ENCODE data around the gene SLC43A1. TPM values are rescaled to one million over a fixed set of nuclear protein-coding genes. Genes with fewer than 3 reads are reported as not detected.

SLC43A1 gene
- total RNA-seq, 1 donor from 2014 or later, result 5.6 TPM

DNA sequence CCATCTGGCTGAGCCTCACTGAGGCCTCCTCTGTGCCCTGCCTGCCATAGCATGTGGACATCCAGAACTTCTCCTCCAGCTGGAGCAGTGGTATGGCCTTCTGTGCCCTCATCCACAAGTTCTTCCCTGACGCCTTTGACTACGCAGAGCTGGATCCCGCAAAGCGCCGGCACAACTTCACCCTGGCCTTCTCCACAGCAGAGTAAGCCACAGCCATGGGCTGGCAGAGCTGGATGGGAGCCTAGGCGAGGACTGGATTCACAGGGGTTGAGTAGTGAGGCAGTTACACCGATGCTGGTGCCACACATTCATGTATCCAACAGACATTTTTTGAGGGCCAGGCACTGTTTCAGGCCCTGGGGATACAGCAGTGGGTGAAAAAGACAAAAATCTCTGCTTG, 30.9 kb upstream of the SLC43A1 start:
- H3K9me3 Mint-ChIP-seq (ENCODE audit: low read depth), result no peaks in the 10 kb centered on the region
- H3K27me3 Mint-ChIP-seq (ENCODE audit: low read depth), result peaks cover 10% of the 10 kb centered on the region
- no peak overlapping the region for H3K27ac Mint-ChIP-seq (ENCODE audit: unreplicated experiment)
- no peak for DNase-seq (ENCODE audit: low spot score)
- TF ChIP-seq, protein P1, sequence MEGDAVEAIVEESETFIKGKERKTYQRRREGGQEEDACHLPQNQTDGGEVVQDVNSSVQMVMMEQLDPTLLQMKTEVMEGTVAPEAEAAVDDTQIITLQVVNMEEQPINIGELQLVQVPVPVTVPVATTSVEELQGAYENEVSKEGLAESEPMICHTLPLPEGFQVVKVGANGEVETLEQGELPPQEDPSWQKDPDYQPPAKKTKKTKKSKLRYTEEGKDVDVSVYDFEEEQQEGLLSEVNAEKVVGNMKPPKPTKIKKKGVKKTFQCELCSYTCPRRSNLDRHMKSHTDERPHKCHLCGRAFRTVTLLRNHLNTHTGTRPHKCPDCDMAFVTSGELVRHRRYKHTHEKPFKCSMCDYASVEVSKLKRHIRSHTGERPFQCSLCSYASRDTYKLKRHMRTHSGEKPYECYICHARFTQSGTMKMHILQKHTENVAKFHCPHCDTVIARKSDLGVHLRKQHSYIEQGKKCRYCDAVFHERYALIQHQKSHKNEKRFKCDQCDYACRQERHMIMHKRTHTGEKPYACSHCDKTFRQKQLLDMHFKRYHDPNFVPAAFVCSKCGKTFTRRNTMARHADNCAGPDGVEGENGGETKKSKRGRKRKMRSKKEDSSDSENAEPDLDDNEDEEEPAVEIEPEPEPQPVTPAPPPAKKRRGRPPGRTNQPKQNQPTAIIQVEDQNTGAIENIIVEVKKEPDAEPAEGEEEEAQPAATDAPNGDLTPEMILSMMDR (IDR thresholded peaks at IDR 0.05), result no peak
- H3K36me3 Mint-ChIP-seq (ENCODE audit: low read depth), result no peaks in the 10 kb centered on the region
- no peak overlapping the region for H3K4me3 Mint-ChIP-seq (ENCODE audit: unreplicated experiment)
- H3K4me1 Mint-ChIP-seq (ENCODE audit: low read depth), result no peaks in the 10 kb centered on the region

DNA sequence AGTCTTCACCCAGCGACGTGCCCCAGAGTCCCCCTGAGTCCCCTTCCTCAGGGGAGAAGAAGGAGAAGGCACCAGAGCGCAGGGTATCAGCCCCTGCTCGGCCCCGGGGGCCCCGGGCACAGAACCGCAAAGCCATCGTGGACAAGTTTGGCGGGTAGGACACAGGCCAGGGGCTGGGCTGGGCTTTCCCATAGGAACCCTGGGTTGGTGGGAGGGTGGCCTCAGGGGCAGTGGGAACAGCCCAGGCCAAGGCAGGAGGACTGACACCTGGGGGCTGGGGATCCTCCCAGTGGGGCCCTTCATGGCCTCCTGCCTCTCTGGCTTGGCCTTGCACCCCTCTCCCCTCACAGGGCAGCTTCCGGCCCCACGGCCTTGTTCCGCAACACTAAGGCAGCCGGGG, 30.4 kb upstream of the SLC43A1 start:
- TF ChIP-seq, protein P1 (IDR thresholded peaks at IDR 0.05), result no peak
- Mint-ChIP-seq H3K4me3 (ENCODE audit: unreplicated experiment) (no peak overlapping the region), H3K27ac (ENCODE audit: unreplicated experiment) (no peak overlapping the region), H3K27me3 (ENCODE audit: low read depth) (peaks cover 10% of the 10 kb centered on the region), H3K4me1 (ENCODE audit: low read depth) (no peaks in the 10 kb centered on the region), H3K36me3 (ENCODE audit: low read depth) (no peaks in the 10 kb centered on the region), H3K9me3 (ENCODE audit: low read depth) (no peaks in the 10 kb centered on the region)
- no peak for DNase-seq (ENCODE audit: low spot score)

DNA sequence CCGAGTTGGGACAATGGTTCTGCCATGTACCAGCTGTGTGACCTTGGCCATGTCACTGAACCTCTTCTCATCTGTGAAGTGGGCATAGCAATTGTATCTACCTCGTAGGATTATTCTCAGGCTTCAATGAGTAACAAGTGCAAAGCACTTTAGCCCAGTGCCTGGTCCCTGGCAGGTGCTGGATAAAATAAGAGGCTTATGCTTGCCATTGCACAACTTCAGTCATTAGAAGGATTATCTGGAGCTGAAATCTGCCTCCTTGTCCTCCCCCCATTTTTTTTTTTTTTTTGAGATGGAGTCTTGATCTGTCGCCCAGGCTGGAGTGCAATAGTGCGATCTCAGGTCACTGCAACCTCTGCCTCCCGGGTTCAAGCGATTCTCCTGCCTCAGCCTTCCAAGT, 29.1 kb upstream of the SLC43A1 start:
- Mint-ChIP-seq H3K9me3 (ENCODE audit: low read depth) (no peaks in the 10 kb centered on the region), H3K36me3 (ENCODE audit: low read depth) (no peaks in the 10 kb centered on the region), H3K4me1 (ENCODE audit: low read depth) (no peaks in the 10 kb centered on the region), H3K27me3 (ENCODE audit: low read depth) (peaks cover 14% of the 10 kb centered on the region), H3K4me3 (ENCODE audit: unreplicated experiment) (no peak overlapping the region), H3K27ac (ENCODE audit: unreplicated experiment) (no peak overlapping the region)
- TF ChIP-seq, protein P1 (IDR thresholded peaks at IDR 0.05), result no peak
- no peak for DNase-seq (ENCODE audit: low spot score)

DNA sequence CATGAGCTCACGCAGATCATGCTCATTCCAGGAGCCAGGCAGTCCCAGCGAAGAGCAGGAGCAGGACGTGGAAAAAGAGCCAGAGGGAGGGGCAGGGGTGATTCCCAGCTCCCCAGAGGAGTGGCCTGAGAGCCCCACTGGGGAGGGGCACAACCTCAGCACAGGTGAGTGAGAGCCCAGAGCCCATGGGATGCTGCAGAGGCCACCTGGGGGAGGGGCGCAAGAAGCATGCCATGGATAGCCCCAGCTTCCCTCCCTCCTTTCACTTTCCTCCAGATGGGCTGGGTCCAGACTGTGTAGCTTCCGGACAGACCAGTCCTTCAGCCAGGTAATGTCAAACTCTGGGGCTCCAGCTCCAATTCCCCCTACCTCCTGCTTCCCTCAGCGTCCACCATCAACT, 28.1 kb upstream of the SLC43A1 start:
- no peak for DNase-seq (ENCODE audit: low spot score)
- TF ChIP-seq, protein P1 (IDR thresholded peaks at IDR 0.05), result no peak
- no peaks in the 10 kb centered on the region for H3K4me1 Mint-ChIP-seq (ENCODE audit: low read depth)
- no peak overlapping the region for H3K27ac Mint-ChIP-seq (ENCODE audit: unreplicated experiment)
- peaks cover 14% of the 10 kb centered on the region for H3K27me3 Mint-ChIP-seq (ENCODE audit: low read depth)
- no peak overlapping the region for H3K4me3 Mint-ChIP-seq (ENCODE audit: unreplicated experiment)
- H3K36me3 Mint-ChIP-seq (ENCODE audit: low read depth), result no peaks in the 10 kb centered on the region
- H3K9me3 Mint-ChIP-seq (ENCODE audit: low read depth), result no peaks in the 10 kb centered on the region

DNA sequence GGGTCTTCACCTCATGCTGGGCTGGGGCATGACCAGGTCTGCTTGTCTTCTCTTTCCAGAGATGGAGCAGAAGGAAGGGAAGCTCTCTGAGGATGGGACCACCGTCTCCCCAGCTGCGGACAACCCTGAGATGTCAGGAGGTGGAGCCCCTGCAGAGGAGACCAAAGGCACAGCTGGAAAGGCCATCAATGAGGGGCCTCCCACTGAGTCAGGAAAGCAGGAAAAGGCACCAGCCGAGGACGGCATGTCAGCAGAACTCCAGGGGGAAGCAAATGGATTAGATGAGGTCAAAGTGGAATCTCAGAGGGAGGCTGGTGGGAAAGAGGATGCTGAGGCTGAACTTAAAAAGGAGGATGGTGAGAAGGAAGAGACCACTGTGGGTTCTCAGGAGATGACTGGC, 27.1 kb upstream of the SLC43A1 start:
- Mint-ChIP-seq H3K9me3 (ENCODE audit: low read depth) (no peaks in the 10 kb centered on the region), H3K4me3 (ENCODE audit: unreplicated experiment) (no peak overlapping the region), H3K27me3 (ENCODE audit: low read depth) (peaks cover 19% of the 10 kb centered on the region), H3K36me3 (ENCODE audit: low read depth) (no peaks in the 10 kb centered on the region), H3K4me1 (ENCODE audit: low read depth) (no peaks in the 10 kb centered on the region), H3K27ac (ENCODE audit: unreplicated experiment) (no peak overlapping the region)
- TF ChIP-seq, protein P1 (IDR thresholded peaks at IDR 0.05), result no peak
- no peak for DNase-seq (ENCODE audit: low spot score)
